GM21381 (cell line): Measurements from ENCODE around the gene KIF18B.
A peak's percentile ranks its signal among the peaks of the same experiment; 100 is the strongest.

Experiments used
- ATAC-seq: cut with Tn5 transposase; IDR thresholded peaks from one replicate; pipeline ENCODE4 v1.9.1; 2021; ENCODE audit warnings: mild to moderate bottlenecking, moderate library complexity; ENCODE audit not compliant: unreplicated experiment

The KIF18B gene

GRCh38 chr17:44907729-44908470 is 39.7 kb downstream of the KIF18B start:
- ATAC-seq, result no peak

DNA sequence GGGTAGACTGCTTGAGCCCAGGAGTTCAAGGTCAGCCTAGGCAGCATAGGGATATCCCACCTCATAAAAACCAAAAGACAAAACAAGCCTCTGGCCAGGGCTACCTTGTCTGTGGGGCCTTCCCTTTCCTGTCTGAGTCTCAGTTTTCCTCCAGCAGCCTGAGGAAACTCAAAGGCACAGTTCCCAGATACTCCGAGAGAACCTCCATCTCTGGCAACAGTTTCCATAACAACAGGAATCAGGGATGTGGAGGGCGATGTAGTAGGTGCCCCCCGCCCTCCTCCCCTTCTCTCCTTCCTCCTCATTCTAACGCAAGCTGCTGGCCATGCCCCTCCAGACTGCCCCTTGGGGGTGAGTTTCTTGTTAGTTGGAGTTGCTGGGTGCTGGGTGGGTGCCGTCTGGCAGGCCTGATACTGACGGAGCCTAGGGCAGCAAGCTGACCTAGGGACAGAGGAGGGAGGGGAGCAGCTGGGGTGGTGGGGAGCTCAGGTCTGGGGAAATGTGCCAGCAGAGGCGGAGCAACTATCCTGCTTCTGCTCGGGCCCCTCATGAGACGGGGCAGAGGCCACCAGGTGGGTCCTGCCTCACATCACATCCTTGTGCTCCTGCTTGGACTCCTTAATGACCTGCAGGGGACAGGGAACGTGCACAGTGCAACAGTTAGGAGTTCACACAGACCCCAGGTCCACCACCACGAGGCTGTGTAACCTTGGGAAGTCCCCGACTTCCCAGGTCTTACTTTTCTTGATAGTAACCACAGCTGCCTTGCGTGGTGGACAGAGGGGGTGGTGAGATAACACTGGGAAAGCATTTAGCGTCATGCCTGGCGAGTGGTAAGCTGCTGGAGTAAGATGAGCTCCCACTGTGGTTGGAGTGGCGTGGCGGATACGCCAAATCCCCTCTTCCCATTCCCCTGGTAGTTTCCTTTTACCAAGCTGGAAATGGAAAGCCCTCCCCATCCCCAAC is 40.5 kb downstream of the KIF18B start:
- ATAC-seq, result no peak

- no peak for ATAC-seq
Observed at GRCh38 chr17:44906010-44906646, 41.4 kb downstream of the KIF18B start.

GRCh38 chr17:44905006-44906000 is 42.3 kb downstream of the KIF18B start:
- no peak for ATAC-seq

DNA sequence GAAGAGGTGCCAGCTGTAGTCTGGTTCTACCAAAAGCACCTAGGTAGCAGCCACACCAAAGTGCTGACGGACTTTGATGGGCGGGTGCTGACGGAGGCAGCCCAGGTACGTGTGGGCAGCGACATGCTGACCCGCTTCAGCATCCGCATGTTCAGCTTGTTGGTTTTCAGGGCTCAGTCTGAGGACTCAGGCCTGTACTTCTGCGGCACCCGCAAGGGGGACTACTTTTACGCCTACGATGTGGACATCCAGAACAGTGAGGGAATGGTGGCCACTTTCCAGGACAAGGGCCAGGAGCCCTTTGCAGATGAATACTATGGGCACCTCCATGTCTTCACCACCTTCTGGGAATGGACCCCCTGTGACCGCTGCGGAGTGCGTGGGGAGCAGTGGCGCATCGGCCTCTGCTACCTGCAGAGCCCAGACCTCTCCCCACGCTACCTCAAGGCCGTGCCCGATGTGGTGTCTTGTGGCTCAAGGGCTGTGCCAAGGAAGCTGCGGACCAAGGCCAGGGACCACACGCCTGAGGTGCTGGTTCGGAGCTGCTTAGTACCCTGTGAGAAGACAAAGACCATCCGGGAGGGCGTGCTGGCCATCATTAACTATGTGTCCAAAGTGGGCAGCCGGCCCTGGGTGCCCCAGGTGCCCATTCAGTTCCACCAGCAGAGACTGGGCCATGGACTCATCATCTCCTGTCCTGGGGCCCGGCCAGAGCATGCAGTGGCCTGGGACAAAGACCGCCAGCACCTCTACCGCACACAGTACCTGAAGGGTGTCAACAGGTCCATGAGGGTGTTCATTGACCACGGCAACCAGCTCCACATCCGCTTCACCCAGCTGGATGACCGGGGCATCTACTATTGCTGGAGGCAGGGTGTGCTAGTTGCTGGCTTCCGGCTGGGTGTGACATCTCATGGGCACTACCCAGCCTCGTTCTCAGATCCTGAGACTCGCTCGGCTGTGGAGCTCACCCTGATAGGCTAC is 43.3 kb downstream of the KIF18B start:
- no peak for ATAC-seq

DNA sequence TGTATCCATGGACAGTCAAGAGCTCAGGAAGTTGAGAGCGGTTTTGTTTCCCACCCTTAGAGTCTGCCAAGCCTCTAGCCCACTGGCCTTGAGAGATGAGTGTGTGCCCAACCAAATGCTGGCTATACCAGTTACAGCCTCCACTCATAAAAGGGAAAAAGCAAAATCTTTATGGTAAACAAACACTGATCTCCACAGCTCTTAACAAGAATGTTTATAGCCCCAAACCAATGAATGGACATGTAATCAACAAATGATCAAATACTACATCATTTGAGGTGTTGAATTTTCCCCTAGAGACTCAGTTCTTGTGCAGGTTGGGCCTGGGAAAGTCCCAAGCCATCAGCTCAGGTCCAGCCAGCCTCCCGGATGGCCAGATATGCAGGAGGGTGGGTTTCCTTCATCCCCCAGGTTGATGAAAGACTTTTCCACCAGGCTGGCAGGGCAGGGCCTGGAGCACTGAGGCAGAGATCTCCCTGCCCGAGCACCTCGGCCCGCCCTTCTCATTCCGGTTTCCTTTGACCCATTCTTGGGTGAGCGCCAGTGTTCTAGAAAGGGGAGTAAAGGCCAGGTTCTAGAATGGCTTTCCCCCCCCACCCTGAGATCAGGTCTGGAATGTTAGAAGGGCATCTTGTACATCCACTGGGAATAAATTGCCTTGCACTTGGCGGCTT is 44.4 kb downstream of the KIF18B start:
- no peak for ATAC-seq

- ATAC-seq, result no peak
Observed at GRCh38 chr17:44902135-44902760, 45.3 kb downstream of the KIF18B start.

- no peak for ATAC-seq
Observed at GRCh38 chr17:44901411-44901921, 46.1 kb downstream of the KIF18B start.

- ATAC-seq, result no peak
Observed at GRCh38 chr17:44900894-44901293, 46.7 kb downstream of the KIF18B start.

DNA sequence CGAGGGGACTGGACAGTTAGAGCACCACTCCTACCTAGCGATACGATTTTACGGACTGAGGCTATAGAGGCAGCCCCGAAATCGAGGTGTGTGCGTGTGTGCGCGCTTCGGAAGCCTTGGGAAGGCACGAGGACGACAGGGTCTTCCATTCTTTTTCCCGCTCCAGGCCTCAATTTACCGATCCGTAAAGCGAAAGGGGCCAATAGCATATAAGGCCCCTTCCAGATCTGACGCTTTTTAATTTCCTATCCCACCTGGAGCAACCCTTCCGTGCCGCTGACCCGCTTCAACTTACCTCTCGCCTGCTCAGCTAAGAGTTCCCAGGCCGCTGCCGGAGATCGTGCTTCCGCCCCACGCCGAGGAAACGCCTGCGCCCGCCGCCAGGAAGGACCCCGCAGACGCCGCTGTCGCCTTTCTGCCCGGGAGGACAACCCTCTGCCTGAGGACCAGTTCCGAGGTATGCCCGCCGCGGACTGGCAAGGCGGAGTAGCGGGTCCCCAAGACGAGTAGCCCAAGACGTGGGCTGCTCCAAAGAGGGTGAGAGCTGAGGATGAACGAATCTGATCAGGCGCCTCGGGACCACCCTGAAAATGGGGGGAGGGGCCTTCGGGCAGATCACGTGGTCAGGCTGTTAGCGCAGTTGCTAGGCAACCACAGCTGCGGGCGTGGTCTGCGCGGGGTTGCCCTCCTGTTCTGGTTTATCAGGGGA is 48.3 kb downstream of the KIF18B start, which contains the start of gene EFTUD2:
TSS of gene EFTUD2 (minus strand) at position 372 of the 709 bp plus-strand sequence. CDS start 4,924 bp downstream, outside the sequence.
- peak; percentile 80 for ATAC-seq

DNA sequence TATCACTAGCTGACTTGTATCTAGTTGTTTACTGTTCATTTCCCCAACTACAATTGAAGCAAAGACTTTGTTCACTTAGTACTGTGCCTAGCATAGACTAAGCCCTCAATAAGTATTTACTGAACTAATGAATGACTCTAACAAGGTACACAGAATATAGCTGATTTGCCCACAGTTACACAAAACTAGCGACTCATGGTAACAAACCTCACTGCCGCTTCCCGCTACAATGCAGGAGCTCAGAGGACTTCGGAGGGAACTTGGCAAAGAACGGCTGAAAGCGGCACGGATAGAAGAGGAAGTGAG is 48.9 kb downstream of the KIF18B start:
- ATAC-seq, result no peak

- no peak for ATAC-seq
Observed at GRCh38 chr17:44894642-44895041, 52.9 kb downstream of the KIF18B start.

- no peak for ATAC-seq
Observed at GRCh38 chr17:44892250-44892649, 55.3 kb downstream of the KIF18B start.

- no peak for ATAC-seq
Observed at GRCh38 chr17:44889003-44889402, 58.6 kb downstream of the KIF18B start.

GRCh38 chr17:44887971-44888954 is 59.3 kb downstream of the KIF18B start:
- ATAC-seq, result no peak

DNA sequence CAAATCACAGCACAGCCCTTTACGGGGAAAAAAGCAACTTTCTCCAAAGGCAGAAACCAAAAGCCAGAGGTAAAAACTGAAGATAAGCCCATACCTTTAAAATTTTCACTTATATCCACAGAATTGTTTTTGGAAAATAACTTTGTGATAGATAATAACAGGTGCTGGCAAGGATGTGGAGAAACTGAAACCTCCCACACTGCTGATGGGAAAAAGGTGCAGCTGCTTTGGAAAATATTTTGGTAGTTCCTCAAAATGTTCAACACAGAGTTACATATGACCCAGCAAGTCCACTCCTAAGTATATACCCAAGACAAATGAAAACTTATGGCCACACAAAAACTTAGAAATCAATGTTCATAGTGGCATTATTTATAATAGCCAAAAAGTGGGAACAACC is 60.6 kb downstream of the KIF18B start:
- no peak for ATAC-seq
